Adrenal gland (tissue), 5 donors: ENCODE data around the gene IGFBP1.

ENCODE experiments used
- POLR2A ChIP-seq, 2 donors: fragments of 450-650 bp; IDR thresholded peaks; one replicate each; pipeline ENCODE4 v1.6.1; 2017; ENCODE audit warnings: antibody characterized with exemption in 2 of 2, mild to moderate bottlenecking in 2 of 2, moderate library complexity in 1 of 2
- TF ChIP-seq, protein P1 (sequence below), 6 experiments: fragments of 450-650 bp in 4 of 6; fragments of 200-600 bp in 2 of 6; sonication (generic) in 1 of 6; IDR thresholded peaks; 1 replicate in 5 of 6; 2 replicates in 1 of 6; pipeline versions ENCODE4 v1.5.1 to v1.8.0; 2016 to 2021; ENCODE audit warnings: antibody characterized with exemption in 6 of 6, mild to moderate bottlenecking in 2 of 6, moderate library complexity in 1 of 6
- donor health status: DM: no; HTN: no; CAD: no.

DNA sequence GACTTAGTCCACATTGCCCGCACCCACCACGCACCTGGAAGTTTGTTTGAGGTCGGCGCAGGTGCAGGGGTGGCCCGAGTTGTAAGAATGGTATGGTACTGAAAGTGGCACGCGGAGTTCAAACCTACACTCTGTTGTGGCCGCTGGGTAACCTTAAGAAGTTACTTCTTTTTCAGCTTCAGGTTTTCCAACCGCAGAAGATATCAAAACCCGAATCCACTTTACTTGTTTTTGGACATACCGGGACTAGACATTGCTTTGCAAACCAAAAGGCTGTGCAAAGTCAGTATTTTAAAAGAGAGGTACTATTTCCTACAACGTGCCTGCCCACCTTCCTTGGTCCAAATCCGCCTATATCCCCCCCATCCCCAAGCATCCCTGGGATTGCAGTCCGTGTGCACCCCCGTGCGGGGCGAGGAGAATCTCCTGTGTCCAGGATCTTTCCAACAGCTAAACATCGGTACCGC, 31.7 kb downstream of the IGFBP1 start:
- TF ChIP-seq, protein P1, sequence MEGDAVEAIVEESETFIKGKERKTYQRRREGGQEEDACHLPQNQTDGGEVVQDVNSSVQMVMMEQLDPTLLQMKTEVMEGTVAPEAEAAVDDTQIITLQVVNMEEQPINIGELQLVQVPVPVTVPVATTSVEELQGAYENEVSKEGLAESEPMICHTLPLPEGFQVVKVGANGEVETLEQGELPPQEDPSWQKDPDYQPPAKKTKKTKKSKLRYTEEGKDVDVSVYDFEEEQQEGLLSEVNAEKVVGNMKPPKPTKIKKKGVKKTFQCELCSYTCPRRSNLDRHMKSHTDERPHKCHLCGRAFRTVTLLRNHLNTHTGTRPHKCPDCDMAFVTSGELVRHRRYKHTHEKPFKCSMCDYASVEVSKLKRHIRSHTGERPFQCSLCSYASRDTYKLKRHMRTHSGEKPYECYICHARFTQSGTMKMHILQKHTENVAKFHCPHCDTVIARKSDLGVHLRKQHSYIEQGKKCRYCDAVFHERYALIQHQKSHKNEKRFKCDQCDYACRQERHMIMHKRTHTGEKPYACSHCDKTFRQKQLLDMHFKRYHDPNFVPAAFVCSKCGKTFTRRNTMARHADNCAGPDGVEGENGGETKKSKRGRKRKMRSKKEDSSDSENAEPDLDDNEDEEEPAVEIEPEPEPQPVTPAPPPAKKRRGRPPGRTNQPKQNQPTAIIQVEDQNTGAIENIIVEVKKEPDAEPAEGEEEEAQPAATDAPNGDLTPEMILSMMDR (IDR thresholded peaks at IDR 0.05), result no peak
- no peak for TF ChIP-seq POLR2A (IDR thresholded peaks at IDR 0.05)
